GM23338 (cell line): ENCODE data around the gene HCRTR1. TPM values are rescaled to one million over a fixed set of nuclear protein-coding genes. Genes with fewer than 3 reads are reported as not detected.

Experiments
- ATAC-seq: fragments of 200-7000 bp; cut with Tn5 transposase; 3 replicates; pipeline ENCODE4 v1.9.1; 2020
- DNase-seq: peaks from one replicate; pipeline ENCODE4 v3.0.0-alpha.2; 2015; ENCODE audit warnings: low spot score
- H2AFZ ChIP-seq: fragments of 200-600 bp; sonication (generic); 2 replicates; pipeline ENCODE4 v1.8.0; 2016; ENCODE audit warnings: antibody characterized with exemption, mild to moderate bottlenecking, moderate library complexity
- H3F3A ChIP-seq: fragments of 200-600 bp; sonication (generic); replicated peaks from 2 replicates; pipeline ENCODE4 v1.8.0; 2017; ENCODE audit warnings: antibody characterized with exemption, mixed run types, low read depth
- H3K27ac ChIP-seq: fragments of 200-600 bp; sonication (generic); 2 replicates; pipeline ENCODE4 v1.6.1; 2016; ENCODE audit warnings: low read depth
- H3K27me3 ChIP-seq: fragments of 200-600 bp; sonication (generic); 2 replicates; pipeline ENCODE4 v1.8.0; 2016; ENCODE audit warnings: mild to moderate bottlenecking, mixed run types, moderate library complexity; ENCODE audit not compliant: insufficient read depth
- H3K36me3 ChIP-seq: fragments of 200-600 bp; sonication (generic); 2 replicates; pipeline ENCODE4 v1.8.0; 2016; ENCODE audit warnings: mild to moderate bottlenecking; ENCODE audit not compliant: insufficient read depth
- H3K4me1 ChIP-seq: fragments of 200-600 bp; sonication (generic); 2 replicates; pipeline ENCODE4 v1.8.0; 2016; ENCODE audit warnings: mild to moderate bottlenecking, moderate library complexity; ENCODE audit not compliant: insufficient read depth
- H3K4me2 ChIP-seq: fragments of 200-600 bp; sonication (generic); 2 replicates; pipeline ENCODE4 v1.7.1; 2017; ENCODE audit warnings: mixed run types
- H3K4me3 ChIP-seq: fragments of 200-600 bp; sonication (generic); 2 replicates; pipeline ENCODE4 v1.6.1; 2016; ENCODE audit warnings: mixed run types
- H3K79me2 ChIP-seq: fragments of 200-600 bp; sonication (generic); replicated peaks from 2 replicates; pipeline ENCODE4 v1.8.0; 2017; ENCODE audit warnings: mild to moderate bottlenecking; ENCODE audit not compliant: insufficient read depth
- H3K9me2 ChIP-seq: fragments of 200-600 bp; sonication (generic); 2 replicates; pipeline ENCODE4 v1.8.0; 2017; ENCODE audit not compliant: insufficient read depth
- H4K20me1 ChIP-seq: fragments of 200-600 bp; sonication (generic); replicated peaks from 2 replicates; pipeline ENCODE4 v1.8.0; 2017; ENCODE audit warnings: mild to moderate bottlenecking; ENCODE audit not compliant: insufficient read depth
- H3K27ac Mint-ChIP-seq: 2 replicates; pipeline ENCODE4 v1.8.0; 2020; ENCODE audit warnings: inconsistent platforms, mild to moderate bottlenecking, moderate library complexity, mixed read lengths
- H3K27me3 Mint-ChIP-seq: 3 replicates; pipeline ENCODE4 v1.8.0; 2022; ENCODE audit warnings: low read depth, mild to moderate bottlenecking, moderate library complexity, mixed read lengths, inconsistent platforms; ENCODE audit not compliant: insufficient read depth, poor library complexity
- H3K36me3 Mint-ChIP-seq: 3 replicates; pipeline ENCODE4 v1.8.0; 2021; ENCODE audit warnings: low read depth, mild to moderate bottlenecking, inconsistent platforms, moderate library complexity, mixed read lengths
- H3K4me1 Mint-ChIP-seq: 3 replicates; pipeline ENCODE4 v1.8.0; 2020; ENCODE audit warnings: mild to moderate bottlenecking, inconsistent platforms, mixed read lengths
- H3K4me3 Mint-ChIP-seq: 3 replicates; pipeline ENCODE4 v1.8.0; 2021; ENCODE audit warnings: moderate library complexity, mild to moderate bottlenecking, inconsistent platforms, mixed read lengths
- H3K9me3 Mint-ChIP-seq: 3 replicates; pipeline ENCODE4 v1.8.0; 2020; ENCODE audit warnings: moderate library complexity, mild to moderate bottlenecking, inconsistent platforms, mixed read lengths
- CREB1 ChIP-seq: fragments of 250-450 bp; sonication (Bioruptor Pico); IDR thresholded peaks from 2 replicates; pipeline ENCODE4 v1.5.0; 2020; ENCODE audit warnings: low read depth, mild to moderate bottlenecking, moderate library complexity
- CTCF ChIP-seq, 2 experiments: fragments of 200-600 bp in 1 of 2; sonication (generic) in 1 of 2; conservative IDR thresholded peaks; 2 replicates each; pipeline versions ENCODE4 v1.5.1 to v1.6.1; 2016 to 2017; ENCODE audit warnings: antibody characterized with exemption in 2 of 2, low read depth in 2 of 2, mild to moderate bottlenecking in 2 of 2, moderate library complexity in 1 of 2
- EZH2 ChIP-seq: fragments of 200-600 bp; sonication (generic); IDR thresholded peaks from one replicate; pipeline ENCODE4 v1.8.0; 2017; ENCODE audit warnings: antibody characterized with exemption, mild to moderate bottlenecking, low read depth; ENCODE audit not compliant: unreplicated experiment
- EZH2phosphoT487 ChIP-seq: fragments of 200-600 bp; sonication (generic); IDR thresholded peaks from one replicate; pipeline ENCODE4 v1.8.1; 2018; ENCODE audit warnings: antibody characterized with exemption; ENCODE audit not compliant: unreplicated experiment
- NANOG ChIP-seq: IDR thresholded peaks from 2 replicates; pipeline ENCODE4 v1.6.1; 2016; ENCODE audit warnings: antibody characterized with exemption, borderline replicate concordance
- POLR2AphosphoS5 ChIP-seq: IDR thresholded peaks from 2 replicates; pipeline ENCODE4 v1.6.1; 2016; ENCODE audit warnings: antibody characterized with exemption, low read depth
- REST ChIP-seq: IDR thresholded peaks from one replicate; pipeline ENCODE4 v1.6.1; 2018; ENCODE audit warnings: antibody characterized with exemption; ENCODE audit not compliant: unreplicated experiment
- STAT1 ChIP-seq: IDR thresholded peaks from one replicate; pipeline ENCODE4 v1.6.1; 2016; ENCODE audit warnings: antibody characterized with exemption; ENCODE audit not compliant: unreplicated experiment
- ZNF114 ChIP-seq: fragments of 250-450 bp; sonication (Bioruptor Pico); IDR thresholded peaks from 2 replicates; pipeline ENCODE4 v1.5.0; 2020; ENCODE audit warnings: mild to moderate bottlenecking, moderate library complexity
- ZNF331 ChIP-seq: fragments of 250-450 bp; sonication (Bioruptor Pico); IDR thresholded peaks from 2 replicates; pipeline ENCODE4 v1.5.0; 2020; ENCODE audit warnings: low read depth, mild to moderate bottlenecking, moderate library complexity
- polyA plus RNA-seq: library from polyadenylated mRNA; unstranded; fragments of >200 nt; fragmentation: Nextera tagmentation; extraction: Ambion mirVana; gene quantifications from 2 replicates; pipeline ENCODE4 v1.2.1, GENCODE V29; 2016
- total RNA-seq: library from RNA; depleted of rRNA; stranded (reverse); fragments of >200 nt; shearing (Covaris generic); gene quantifications from 2 replicates; pipeline ENCODE4 v1.2.3, GENCODE V29; 2014
- TF ChIP-seq, protein P1 (sequence below): IDR thresholded peaks from 2 replicates; pipeline ENCODE4 v1.6.1; 2016; ENCODE audit warnings: antibody characterized with exemption
- TF ChIP-seq, protein P2 (sequence below): fragments of 250-450 bp; sonication (Bioruptor Pico); IDR thresholded peaks from 2 replicates; pipeline ENCODE4 v1.5.0; 2020; ENCODE audit warnings: mild to moderate bottlenecking, moderate library complexity

HCRTR1 gene
- total and polyA plus RNA-seq, 2 experiments from 2014 or later: 0.15 to 1.0 TPM

GRCh38 chr1:31657972-31658510, 40.6 kb downstream of the HCRTR1 start:
- no peaks in the 10 kb centered on the region for H3K27me3 ChIP-seq
- H4K20me1 ChIP-seq: no peaks in the 10 kb centered on the region
- H3K4me1 Mint-ChIP-seq: no peaks in the 10 kb centered on the region; the same call in 1 of the 3 replicates
- H3K27me3 Mint-ChIP-seq: peaks cover 6% of the 10 kb centered on the region
- H3K36me3 ChIP-seq: no peaks in the 10 kb centered on the region
- H3K36me3 Mint-ChIP-seq: no peaks in the 10 kb centered on the region
- ATAC-seq (no peak), DNase-seq (no peak)
- H3K4me3 Mint-ChIP-seq: no peak overlapping the region
- TF ChIP-seq POLR2AphosphoS5: no peak
- TF ChIP-seq, protein P1, sequence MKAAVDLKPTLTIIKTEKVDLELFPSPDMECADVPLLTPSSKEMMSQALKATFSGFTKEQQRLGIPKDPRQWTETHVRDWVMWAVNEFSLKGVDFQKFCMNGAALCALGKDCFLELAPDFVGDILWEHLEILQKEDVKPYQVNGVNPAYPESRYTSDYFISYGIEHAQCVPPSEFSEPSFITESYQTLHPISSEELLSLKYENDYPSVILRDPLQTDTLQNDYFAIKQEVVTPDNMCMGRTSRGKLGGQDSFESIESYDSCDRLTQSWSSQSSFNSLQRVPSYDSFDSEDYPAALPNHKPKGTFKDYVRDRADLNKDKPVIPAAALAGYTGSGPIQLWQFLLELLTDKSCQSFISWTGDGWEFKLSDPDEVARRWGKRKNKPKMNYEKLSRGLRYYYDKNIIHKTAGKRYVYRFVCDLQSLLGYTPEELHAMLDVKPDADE: no peak
- TF ChIP-seq ZNF331: no peak
- TF ChIP-seq STAT1: no peak
- TF ChIP-seq, protein P2, sequence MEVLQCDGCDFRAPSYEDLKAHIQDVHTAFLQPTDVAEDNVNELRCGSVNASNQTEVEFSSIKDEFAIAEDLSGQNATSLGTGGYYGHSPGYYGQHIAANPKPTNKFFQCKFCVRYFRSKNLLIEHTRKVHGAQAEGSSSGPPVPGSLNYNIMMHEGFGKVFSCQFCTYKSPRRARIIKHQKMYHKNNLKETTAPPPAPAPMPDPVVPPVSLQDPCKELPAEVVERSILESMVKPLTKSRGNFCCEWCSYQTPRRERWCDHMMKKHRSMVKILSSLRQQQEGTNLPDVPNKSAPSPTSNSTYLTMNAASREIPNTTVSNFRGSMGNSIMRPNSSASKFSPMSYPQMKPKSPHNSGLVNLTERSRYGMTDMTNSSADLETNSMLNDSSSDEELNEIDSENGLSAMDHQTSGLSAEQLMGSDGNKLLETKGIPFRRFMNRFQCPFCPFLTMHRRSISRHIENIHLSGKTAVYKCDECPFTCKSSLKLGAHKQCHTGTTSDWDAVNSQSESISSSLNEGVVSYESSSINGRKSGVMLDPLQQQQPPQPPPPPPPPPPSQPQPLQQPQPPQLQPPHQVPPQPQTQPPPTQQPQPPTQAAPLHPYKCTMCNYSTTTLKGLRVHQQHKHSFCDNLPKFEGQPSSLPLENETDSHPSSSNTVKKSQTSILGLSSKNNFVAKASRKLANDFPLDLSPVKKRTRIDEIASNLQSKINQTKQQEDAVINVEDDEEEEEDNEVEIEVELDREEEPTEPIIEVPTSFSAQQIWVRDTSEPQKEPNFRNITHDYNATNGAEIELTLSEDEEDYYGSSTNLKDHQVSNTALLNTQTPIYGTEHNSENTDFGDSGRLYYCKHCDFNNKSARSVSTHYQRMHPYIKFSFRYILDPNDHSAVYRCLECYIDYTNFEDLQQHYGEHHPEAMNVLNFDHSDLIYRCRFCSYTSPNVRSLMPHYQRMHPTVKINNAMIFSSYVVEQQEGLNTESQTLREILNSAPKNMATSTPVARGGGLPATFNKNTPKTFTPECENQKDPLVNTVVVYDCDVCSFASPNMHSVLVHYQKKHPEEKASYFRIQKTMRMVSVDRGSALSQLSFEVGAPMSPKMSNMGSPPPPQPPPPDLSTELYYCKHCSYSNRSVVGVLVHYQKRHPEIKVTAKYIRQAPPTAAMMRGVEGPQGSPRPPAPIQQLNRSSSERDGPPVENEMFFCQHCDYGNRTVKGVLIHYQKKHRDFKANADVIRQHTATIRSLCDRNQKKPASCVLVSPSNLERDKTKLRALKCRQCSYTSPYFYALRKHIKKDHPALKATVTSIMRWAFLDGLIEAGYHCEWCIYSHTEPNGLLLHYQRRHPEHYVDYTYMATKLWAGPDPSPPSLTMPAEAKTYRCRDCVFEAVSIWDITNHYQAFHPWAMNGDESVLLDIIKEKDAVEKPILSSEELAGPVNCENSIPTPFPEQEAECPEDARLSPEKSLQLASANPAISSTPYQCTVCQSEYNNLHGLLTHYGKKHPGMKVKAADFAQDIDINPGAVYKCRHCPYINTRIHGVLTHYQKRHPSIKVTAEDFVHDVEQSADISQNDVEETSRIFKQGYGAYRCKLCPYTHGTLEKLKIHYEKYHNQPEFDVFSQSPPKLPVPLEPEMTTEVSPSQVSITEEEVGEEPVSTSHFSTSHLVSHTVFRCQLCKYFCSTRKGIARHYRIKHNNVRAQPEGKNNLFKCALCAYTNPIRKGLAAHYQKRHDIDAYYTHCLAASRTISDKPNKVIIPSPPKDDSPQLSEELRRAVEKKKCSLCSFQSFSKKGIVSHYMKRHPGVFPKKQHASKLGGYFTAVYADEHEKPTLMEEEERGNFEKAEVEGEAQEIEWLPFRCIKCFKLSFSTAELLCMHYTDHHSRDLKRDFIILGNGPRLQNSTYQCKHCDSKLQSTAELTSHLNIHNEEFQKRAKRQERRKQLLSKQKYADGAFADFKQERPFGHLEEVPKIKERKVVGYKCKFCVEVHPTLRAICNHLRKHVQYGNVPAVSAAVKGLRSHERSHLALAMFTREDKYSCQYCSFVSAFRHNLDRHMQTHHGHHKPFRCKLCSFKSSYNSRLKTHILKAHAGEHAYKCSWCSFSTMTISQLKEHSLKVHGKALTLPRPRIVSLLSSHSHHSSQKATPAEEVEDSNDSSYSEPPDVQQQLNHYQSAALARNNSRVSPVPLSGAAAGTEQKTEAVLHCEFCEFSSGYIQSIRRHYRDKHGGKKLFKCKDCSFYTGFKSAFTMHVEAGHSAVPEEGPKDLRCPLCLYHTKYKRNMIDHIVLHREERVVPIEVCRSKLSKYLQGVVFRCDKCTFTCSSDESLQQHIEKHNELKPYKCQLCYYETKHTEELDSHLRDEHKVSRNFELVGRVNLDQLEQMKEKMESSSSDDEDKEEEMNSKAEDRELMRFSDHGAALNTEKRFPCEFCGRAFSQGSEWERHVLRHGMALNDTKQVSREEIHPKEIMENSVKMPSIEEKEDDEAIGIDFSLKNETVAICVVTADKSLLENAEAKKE: no peak
- TF ChIP-seq NANOG: no peak
- TF ChIP-seq REST: no peak
- no peak for TF ChIP-seq CREB1 (CRISPR knock-in tag)
- TF ChIP-seq EZH2phosphoT487: no peak
- TF ChIP-seq EZH2: no peak
- no peak for TF ChIP-seq CTCF (conservative IDR thresholded peaks at IDR 0.05; ENCODE audit: low read depth in 2 of 2)
- no peak for TF ChIP-seq ZNF114 (CRISPR knock-in tag)
- H3K4me1 ChIP-seq: no peaks in the 10 kb centered on the region
- H2AFZ ChIP-seq: no peak overlapping the region
- no peak overlapping the region for H3K4me2 ChIP-seq
- H3K4me3 ChIP-seq: no peak overlapping the region
- no peaks in the 10 kb centered on the region for H3K79me2 ChIP-seq
- H3K27ac ChIP-seq: no peak overlapping the region
- H3K9me2 ChIP-seq: no peaks in the 10 kb centered on the region
- no peaks in the 10 kb centered on the region for H3F3A ChIP-seq
- no peak overlapping the region for H3K27ac Mint-ChIP-seq
- H3K9me3 Mint-ChIP-seq: no peaks in the 10 kb centered on the region
